ENCODE measurements around the gene MYOF.

GRCh38 chr10:93386631-93387369 lies 95.3 kb downstream of the MYOF start:
- no peak for TF ChIP-seq POLR2AphosphoS5 (IDR thresholded peaks at IDR 0.05; ENCODE audit: low read depth, low read length)
- no peak for TF ChIP-seq CTCF (IDR thresholded peaks at IDR 0.05)
- no peak for TF ChIP-seq REST (IDR thresholded peaks at IDR 0.05; ENCODE audit: insufficient read depth in 1 of 2, low read depth in 2 of 2, low read length in 1 of 2)
- TF ChIP-seq TCF7L2 (IDR thresholded peaks at IDR 0.05; ENCODE audit: low read depth, low read length), result no peak
- TF ChIP-seq SIN3A (IDR thresholded peaks at IDR 0.05; ENCODE audit: borderline replicate concordance, insufficient read depth, low read depth, low read length), result no peak
